OCI-LY7 (cell line): ENCODE results near the gene PTPRCAP. TPM values are rescaled to one million over a fixed set of nuclear protein-coding genes. Genes with fewer than 3 reads are reported as not detected.

Experiments used
- BruUV-seq: library from RNA; stranded (reverse); fragments of 400-500 nt; replicated peaks from 2 replicates; lab custom pipeline; 2021; lab: Mats Ljungman, UMichigan
- CTCF ChIA-PET: fragments of 300-600 bp; sonication (Branson Sonifier 250); formaldehyde crosslinking; loops from one replicate; lab custom pipeline; 2022; ENCODE audit warnings: antibody characterized with exemption; ENCODE audit not compliant: unreplicated experiment; lab: Charles Lee
- POLR2A ChIA-PET: fragments of 300-600 bp; sonication (Branson Sonifier 250); formaldehyde crosslinking; loops from one replicate; lab custom pipeline; 2022; ENCODE audit warnings: antibody characterized with exemption; lab: Charles Lee
- DNase-seq: peaks from one replicate; pipeline ENCODE4 v3.0.0-alpha.2; 2015; ENCODE audit warnings: low spot score
- H2AFZ ChIP-seq: fragments of 200-600 bp; sonication (generic), shearing (Covaris generic); 2 replicates; pipeline ENCODE4 v1.6.1; 2014; ENCODE audit warnings: mild to moderate bottlenecking, antibody characterized with exemption, low read length, moderate library complexity
- H3K27ac ChIP-seq: fragments of 200-600 bp; sonication (generic); 2 replicates; pipeline ENCODE4 v1.5.1; 2014; ENCODE audit warnings: mixed run types, low read depth, mild to moderate bottlenecking, moderate library complexity, low read length, inconsistent platforms; ENCODE audit not compliant: poor library complexity, severe bottlenecking
- H3K36me3 ChIP-seq: fragments of 200-600 bp; sonication (generic); 2 replicates; pipeline ENCODE4 v1.6.1; 2014; ENCODE audit warnings: mild to moderate bottlenecking, antibody characterized with exemption, low read length, moderate library complexity, mixed read lengths; ENCODE audit not compliant: insufficient read depth
- H3K4me1 ChIP-seq: fragments of 200-600 bp; sonication (generic); 2 replicates; pipeline ENCODE4 v1.5.1; 2014; ENCODE audit warnings: mild to moderate bottlenecking, low read length; ENCODE audit not compliant: insufficient read depth, poor library complexity, severe bottlenecking
- H3K4me2 ChIP-seq: fragments of 200-600 bp; sonication (generic); 2 replicates; pipeline ENCODE4 v1.6.1; 2014; ENCODE audit warnings: mild to moderate bottlenecking, low read length
- H3K4me3 ChIP-seq: fragments of 200-600 bp; sonication (generic); 2 replicates; pipeline ENCODE4 v1.5.1; 2014; ENCODE audit warnings: mild to moderate bottlenecking, low read depth, low read length; ENCODE audit not compliant: poor library complexity, severe bottlenecking
- H3K79me2 ChIP-seq: fragments of 200-600 bp; sonication (generic); 2 replicates; pipeline ENCODE4 v1.6.1; 2016; ENCODE audit warnings: low read depth, mild to moderate bottlenecking, low read length, moderate library complexity, mixed read lengths; ENCODE audit not compliant: insufficient read depth
- H3K9me2 ChIP-seq: fragments of 200-600 bp; sonication (generic); 2 replicates; pipeline ENCODE4 v1.6.1; 2016; ENCODE audit warnings: mild to moderate bottlenecking, low read length, mixed read lengths; ENCODE audit not compliant: insufficient read depth
- H3K9me3 ChIP-seq: fragments of 200-600 bp; sonication (generic); 2 replicates; pipeline ENCODE4 v1.6.1; 2014; ENCODE audit warnings: mild to moderate bottlenecking, mixed run types, low read length, mixed read lengths
- H4K20me1 ChIP-seq: fragments of 200-600 bp; sonication (generic); 2 replicates; pipeline ENCODE4 v1.6.1; 2014; ENCODE audit warnings: mild to moderate bottlenecking, antibody characterized with exemption, low read length, moderate library complexity, mixed read lengths; ENCODE audit not compliant: insufficient read depth
- CTCF ChIP-seq: fragments of 200-600 bp; sonication (generic); conservative IDR thresholded peaks from 2 replicates; pipeline ENCODE4 v1.5.1; 2014; ENCODE audit warnings: mild to moderate bottlenecking, antibody characterized with exemption, low read length, moderate library complexity, mixed read lengths
- EZH2phosphoT487 ChIP-seq: fragments of 200-600 bp; sonication (generic); IDR thresholded peaks from 2 replicates; pipeline ENCODE4 v1.6.1; 2018; ENCODE audit warnings: low read depth, borderline replicate concordance, mild to moderate bottlenecking, mixed run types, antibody characterized with exemption, low read length, moderate library complexity, mixed read lengths
- intact Hi-C: fragments of 100-400 bp; cut with micrococcal nuclease; formaldehyde crosslinking; loops from one replicate; pipeline ENCODE4 v1.10.0; 2022; ENCODE audit not compliant: unreplicated experiment
- total RNA-seq, 2 experiments: library from RNA; depleted of rRNA in 1 of 2; stranded (reverse); fragments of >200 nt in 1 of 2; shearing (Covaris generic) in 1 of 2; gene quantifications; 2 replicates each; pipeline ENCODE4 v1.2.3, GENCODE V29; 2014 to 2022

PTPRCAP gene
- total RNA-seq, 2 experiments from 2014 or later = 129 to 212 TPM

GRCh38 chr11:67431346-67432249, 5.9 kb downstream of the PTPRCAP start:
- TF ChIP-seq CTCF (no peak), EZH2phosphoT487 (no peak)
- BruUV-seq = no TSS peak
- H3K27ac ChIP-seq = no peak overlapping the region
- peaks cover 55% of the 10 kb centered on the region for H3K4me1 ChIP-seq
- H3K4me2 ChIP-seq = no peak overlapping the region
- ChIA-PET CTCF (no interaction called here), POLR2A (interaction anchor here (0.7 to 1.4 kb wide), 2 partner anchors 28 to 35 kb away, joined by 6 read pairs; partner anchors contain the start of gene TBC1D10C)
- no peaks in the 10 kb centered on the region for H3K9me2 ChIP-seq
- intact Hi-C loops = no loop called here
- peaks cover 33% of the 10 kb centered on the region for H3K79me2 ChIP-seq
- no peaks in the 10 kb centered on the region for H3K9me3 ChIP-seq
- no peak for DNase-seq
- H3K36me3 ChIP-seq = peaks cover 59% of the 10 kb centered on the region
- H4K20me1 ChIP-seq = peaks cover 12% of the 10 kb centered on the region
- no peak overlapping the region for H2AFZ ChIP-seq
- H3K4me3 ChIP-seq = no peak overlapping the region

DNA sequence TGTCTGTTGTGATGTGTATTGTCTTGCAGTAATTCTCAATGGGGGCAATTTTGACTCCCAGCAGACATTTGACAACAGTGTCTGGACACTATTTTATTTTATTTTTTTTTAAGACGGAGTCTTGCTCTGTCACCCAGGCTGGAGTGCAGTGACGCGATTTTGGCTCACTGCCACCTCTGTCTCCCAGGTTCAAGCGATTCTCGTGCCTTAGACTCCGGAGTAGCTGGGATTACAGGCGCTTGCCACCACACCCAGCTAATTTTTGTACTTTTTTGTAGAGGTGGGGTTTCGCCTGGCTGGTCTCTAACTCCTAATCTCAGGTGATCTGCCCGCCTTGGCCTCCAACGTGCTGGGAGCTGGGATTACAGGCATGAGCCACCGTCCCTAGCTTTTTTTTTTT, 7.8 kb downstream of the PTPRCAP start:
- Histone ChIP-seq H3K4me2 (peak overlapping the region; percentile 78), H4K20me1 (no peaks in the 10 kb centered on the region), H3K9me2 (no peaks in the 10 kb centered on the region), H3K4me1 (peaks cover 40% of the 10 kb centered on the region), H3K4me3 (peak overlapping the region; percentile 82), H3K27ac (no peak overlapping the region), H3K9me3 (no peaks in the 10 kb centered on the region), H3K79me2 (peaks cover 16% of the 10 kb centered on the region; the same call in 1 of the 2 replicates), H2AFZ (no peak overlapping the region), H3K36me3 (peaks cover 40% of the 10 kb centered on the region)
- POLR2A ChIA-PET = interaction anchor here (0.6 to 1.2 kb wide), 3 partner anchors 12 to 38 kb away, joined by 3 to 4 read pairs (median 3); partner anchors contain the start of gene RAD9A
- CTCF ChIA-PET = interaction anchor here (0.6 kb wide), 1 partner anchor 26 kb away, joined by 3 read pairs; the partner anchor contains the start of gene TBC1D10C
- TSS peak; percentile 67 for BruUV-seq
- no peak for DNase-seq
- intact Hi-C loops = no loop called here
- TF ChIP-seq EZH2phosphoT487 = no peak
- no peak for TF ChIP-seq CTCF
